Colonic mucosa (tissue), 4 donors: Measurements from ENCODE around the gene AMY2B. TPM values are rescaled to one million over a fixed set of nuclear protein-coding genes. Genes with fewer than 3 reads are reported as not detected.
"Not testable (repeated sequence)": the region's sequence is repeated elsewhere in the genome, so short reads cannot be mapped to it uniquely, and the experiment has no call there.

Experiments used
- DNase-seq: peaks from one replicate; pipeline ENCODE4 v3.0.0-alpha.2; 2020
- H3K27ac ChIP-seq: fragments of 200-600 bp; one replicate; pipeline ENCODE4 v1.8.0; 2021
- H3K27me3 ChIP-seq: fragments of 200-600 bp; one replicate; pipeline ENCODE4 v1.8.0; 2021
- H3K36me3 ChIP-seq: fragments of 200-600 bp; one replicate; pipeline ENCODE4 v1.8.0; 2021
- H3K4me1 ChIP-seq: fragments of 200-600 bp; one replicate; pipeline ENCODE4 v1.8.0; 2021; ENCODE audit warnings: mild to moderate bottlenecking
- H3K4me3 ChIP-seq: fragments of 200-600 bp; one replicate; pipeline ENCODE4 v1.8.0; 2021
- H3K9ac ChIP-seq, 2 donors: one replicate each; pipeline ENCODE4 v1.7.0; 2013; ENCODE audit warnings: control low read depth in 2 of 2, low read depth in 2 of 2, low read length in 2 of 2
- H3K9me3 ChIP-seq: fragments of 200-600 bp; one replicate; pipeline ENCODE4 v1.8.0; 2021
- CTCF ChIP-seq: fragments of 200-600 bp; IDR thresholded peaks from one replicate; pipeline ENCODE4 v1.8.0; 2022; ENCODE audit warnings: antibody characterized with exemption, mild to moderate bottlenecking
- intact Hi-C: fragments of 100-400 bp; cut with DNase I; formaldehyde crosslinking; loops from one replicate; pipeline ENCODE4 v1.14.1; 2022
- total RNA-seq, 2 donors: library from RNA; stranded (reverse); fragmentation: NEBNext Ultra II Directional in 1 of 2; extraction: Animal tissue kit (Norgen Biotek cat#: 25700) in 1 of 2; gene quantifications; one replicate each; pipeline ENCODE4 v1.2.1, GENCODE V29; 2021
- donor health status: healthy.
- donor health status: DM: no; HTN: no; CAD: no.
- donor health status: DM: no; HTN: no; CAD: no.

AMY2B gene
- total RNA-seq, 2 donors from 2014 or later = 6.6 to 8.5 TPM

DNA sequence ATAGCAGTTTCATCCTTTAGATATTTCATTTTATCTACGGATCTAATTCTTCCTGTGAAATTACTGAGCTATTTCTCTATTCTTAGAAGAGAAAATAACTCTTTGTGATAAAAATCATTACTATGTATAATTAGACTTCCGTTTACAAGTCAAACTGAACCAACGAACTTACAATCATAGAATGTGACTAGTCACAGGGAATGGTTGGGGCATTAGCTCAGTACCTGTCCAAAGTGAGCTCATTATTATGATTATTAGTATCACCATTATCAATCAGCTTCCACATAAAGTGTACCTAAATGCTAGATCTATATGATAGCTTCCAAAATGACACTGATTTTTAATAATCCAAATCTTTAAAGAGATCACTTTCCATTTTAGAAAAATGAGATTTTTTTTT, 12.5 kb downstream of the AMY2B start:
- Histone ChIP-seq H3K36me3 (no peaks in the 10 kb centered on the region), H3K4me3 (no peak overlapping the region), H3K27ac (no peak overlapping the region), H3K9me3 (no peaks in the 10 kb centered on the region), H3K27me3 (no peaks in the 10 kb centered on the region), H3K9ac (no peak overlapping the region), H3K4me1 (no peaks in the 10 kb centered on the region)
- intact Hi-C loops = no loop called here
- no peak for DNase-seq
- no peak for TF ChIP-seq CTCF

- H3K4me3 ChIP-seq = no peak overlapping the region
- no peaks in the 10 kb centered on the region for H3K4me1 ChIP-seq
- no peaks in the 10 kb centered on the region for H3K9me3 ChIP-seq
- no peak overlapping the region for H3K9ac ChIP-seq
- no peaks in the 10 kb centered on the region for H3K36me3 ChIP-seq
- H3K27ac ChIP-seq = no peak overlapping the region
- no peak for DNase-seq
- no peaks in the 10 kb centered on the region for H3K27me3 ChIP-seq
- no peak for TF ChIP-seq CTCF
- intact Hi-C loops = no loop called here
Measured at GRCh38 chr1:103584537-103584936, 13.1 kb downstream of the AMY2B start.

DNA sequence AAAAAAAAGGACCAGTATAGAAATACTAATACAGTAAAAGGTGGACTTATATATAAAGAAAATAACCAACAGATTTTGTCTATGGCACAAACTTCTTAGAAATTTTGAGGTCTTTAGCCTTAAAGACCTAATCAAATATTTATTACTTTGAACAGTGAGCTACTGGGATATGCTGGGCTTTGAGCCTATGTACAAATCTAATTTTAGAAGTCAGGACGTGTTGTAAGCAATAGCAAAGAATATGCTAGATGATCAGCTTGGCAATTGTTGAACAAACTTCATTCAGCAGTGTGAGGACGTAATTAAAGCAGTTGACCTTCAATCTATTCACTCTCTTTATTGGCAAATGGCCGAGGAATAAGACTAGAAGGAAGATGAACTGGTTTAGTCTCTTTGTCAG, 31.4 kb downstream of the AMY2B start:
- H3K27me3 ChIP-seq, intact Hi-C loops, H3K36me3 ChIP-seq, H3K9ac ChIP-seq, H3K4me1 ChIP-seq, H3K4me3 ChIP-seq, H3K27ac ChIP-seq, DNase-seq, H3K9me3 ChIP-seq: not testable (repeated sequence)

DNA sequence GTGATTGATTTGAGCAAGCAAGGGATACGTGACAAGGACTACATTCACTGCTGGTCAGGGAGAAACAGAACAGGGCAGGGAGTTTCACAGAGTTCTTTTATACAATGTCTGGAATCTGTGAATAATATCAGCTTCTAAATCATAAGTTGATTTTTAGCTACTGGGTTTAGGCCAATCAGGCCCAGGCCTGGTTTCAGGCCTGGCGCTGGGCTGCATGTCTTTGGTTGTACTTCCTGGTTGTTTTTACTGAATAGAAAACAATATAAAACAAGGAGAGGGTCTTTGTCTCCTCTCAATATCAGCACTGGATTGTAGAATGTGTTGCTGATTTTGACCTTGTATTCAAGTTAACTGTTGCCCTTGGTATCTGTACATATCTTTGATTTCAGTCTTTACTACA, 45.0 kb downstream of the AMY2B start:
- H3K9me3 ChIP-seq = no peaks in the 10 kb centered on the region
- DNase-seq = no peak
- intact Hi-C loops = no loop called here
- no peaks in the 10 kb centered on the region for H3K4me1 ChIP-seq
- no peaks in the 10 kb centered on the region for H3K27me3 ChIP-seq
- H3K36me3 ChIP-seq = no peaks in the 10 kb centered on the region
- TF ChIP-seq CTCF = no peak
- H3K27ac ChIP-seq = no peak overlapping the region
- no peak overlapping the region for H3K9ac ChIP-seq
- no peak overlapping the region for H3K4me3 ChIP-seq

GRCh38 chr1:103616994-103617477, 45.6 kb downstream of the AMY2B start, which contains the start of gene AMY2A:
Gene AMY2A, plus strand, starts transcription at chr1:103617427. Its CDS starts 14 bp downstream, at chr1:103617441.
- H3K9ac ChIP-seq, H3K4me3 ChIP-seq, H3K9me3 ChIP-seq, H3K27me3 ChIP-seq, H3K36me3 ChIP-seq, DNase-seq, intact Hi-C loops, H3K27ac ChIP-seq, H3K4me1 ChIP-seq: not testable (repeated sequence)

DNA sequence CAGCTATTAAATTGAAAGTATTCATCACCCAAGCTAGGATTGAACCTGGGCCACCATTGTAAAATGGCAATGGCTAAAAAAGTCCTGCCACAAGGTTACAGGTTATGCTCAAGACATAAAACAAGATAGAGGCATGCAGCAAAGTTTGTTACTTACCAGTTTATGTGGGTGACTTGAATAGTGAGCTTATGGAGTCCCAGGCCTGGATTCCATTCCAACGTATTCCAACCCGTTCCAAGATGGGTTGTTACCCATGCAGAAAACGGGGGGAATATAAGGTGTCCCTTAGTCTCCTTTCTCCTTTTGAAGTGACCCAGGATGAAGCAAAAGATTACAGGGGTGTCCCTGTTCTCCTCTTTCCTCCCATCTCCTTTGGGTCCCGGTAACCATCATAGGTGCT, 56.0 kb downstream of the AMY2B start:
- DNase-seq, H3K4me1 ChIP-seq, H3K36me3 ChIP-seq, intact Hi-C loops, H3K9me3 ChIP-seq, H3K27ac ChIP-seq, H3K9ac ChIP-seq, H3K4me3 ChIP-seq, H3K27me3 ChIP-seq: not testable (repeated sequence)

Other genes starting within 250 kb of the AMY2B start
- 10 to 100 TPM; 18.8 to 19.0 TPM for gene RNPC3, start 45.9 kb upstream of the AMY2B start, total RNA-seq
- gene AMY2A, start 45.8 kb downstream of the AMY2B start, total RNA-seq = 1 to 10 TPM in 1 of 2 donors, not detected in 1; 1.4 TPM
- gene AMY1A, start 84.2 kb downstream of the AMY2B start, total RNA-seq = not detected
- not detected for gene AMY1B, start 124.6 kb downstream of the AMY2B start, total RNA-seq
- not detected for gene AMY1C, start 178.3 kb downstream of the AMY2B start, total RNA-seq